ENCODE results near the gene CD44. TPM values are rescaled to one million over a fixed set of nuclear protein-coding genes. Genes with fewer than 3 reads are reported as not detected.

The CD44 gene
- total and polyA plus RNA-seq, 10 of the 15 experiments (the other 5 are each of a cell fraction or from before 2014, with no cell fraction given): 57.1 to 293 (median 120) TPM

DNA sequence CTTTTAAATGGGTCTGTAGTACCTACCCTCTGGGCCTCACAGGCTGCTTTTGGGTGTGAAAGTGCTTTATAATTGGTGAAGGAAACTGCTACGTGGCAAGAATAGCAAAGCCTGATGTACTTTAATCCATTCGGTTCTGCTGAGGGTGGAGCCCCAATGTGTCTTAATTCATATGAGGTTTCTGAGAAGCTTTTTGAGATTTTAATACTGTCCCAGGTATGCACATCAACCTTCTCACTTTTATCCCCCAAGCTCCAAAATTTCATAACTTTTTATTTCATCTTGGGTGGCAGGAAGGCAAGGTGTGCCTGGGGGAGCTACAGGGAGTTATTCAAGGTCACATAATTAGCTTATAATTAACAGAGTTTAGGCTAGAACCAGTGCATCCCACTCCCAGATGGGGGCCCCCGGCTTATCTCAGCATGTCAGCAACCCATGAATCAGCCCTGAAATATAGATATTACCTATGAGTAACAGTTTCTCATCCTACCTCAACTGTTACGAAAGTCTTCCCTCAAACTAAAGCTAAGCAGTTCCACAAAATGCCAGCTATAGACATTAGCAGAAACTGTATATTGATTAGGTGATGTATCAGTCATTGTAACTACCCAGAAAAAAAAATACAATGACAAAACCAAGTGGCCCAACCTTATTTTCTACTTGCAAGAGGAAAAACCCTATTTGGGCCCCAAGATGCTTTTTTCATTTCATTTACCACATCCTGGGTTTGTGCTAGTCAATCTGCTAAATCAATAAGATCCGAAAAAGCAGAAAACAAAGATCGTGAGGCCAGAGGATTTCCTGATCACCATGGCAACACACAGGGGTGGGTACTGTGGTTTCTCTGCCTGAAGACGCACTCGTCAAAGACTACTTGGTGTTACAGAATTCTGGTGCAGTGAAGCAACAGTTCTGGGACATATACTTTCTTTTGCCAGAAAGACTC lies 26.7 kb downstream of the CD44 start (continued):
- TF ChIP-seq, protein P1, sequence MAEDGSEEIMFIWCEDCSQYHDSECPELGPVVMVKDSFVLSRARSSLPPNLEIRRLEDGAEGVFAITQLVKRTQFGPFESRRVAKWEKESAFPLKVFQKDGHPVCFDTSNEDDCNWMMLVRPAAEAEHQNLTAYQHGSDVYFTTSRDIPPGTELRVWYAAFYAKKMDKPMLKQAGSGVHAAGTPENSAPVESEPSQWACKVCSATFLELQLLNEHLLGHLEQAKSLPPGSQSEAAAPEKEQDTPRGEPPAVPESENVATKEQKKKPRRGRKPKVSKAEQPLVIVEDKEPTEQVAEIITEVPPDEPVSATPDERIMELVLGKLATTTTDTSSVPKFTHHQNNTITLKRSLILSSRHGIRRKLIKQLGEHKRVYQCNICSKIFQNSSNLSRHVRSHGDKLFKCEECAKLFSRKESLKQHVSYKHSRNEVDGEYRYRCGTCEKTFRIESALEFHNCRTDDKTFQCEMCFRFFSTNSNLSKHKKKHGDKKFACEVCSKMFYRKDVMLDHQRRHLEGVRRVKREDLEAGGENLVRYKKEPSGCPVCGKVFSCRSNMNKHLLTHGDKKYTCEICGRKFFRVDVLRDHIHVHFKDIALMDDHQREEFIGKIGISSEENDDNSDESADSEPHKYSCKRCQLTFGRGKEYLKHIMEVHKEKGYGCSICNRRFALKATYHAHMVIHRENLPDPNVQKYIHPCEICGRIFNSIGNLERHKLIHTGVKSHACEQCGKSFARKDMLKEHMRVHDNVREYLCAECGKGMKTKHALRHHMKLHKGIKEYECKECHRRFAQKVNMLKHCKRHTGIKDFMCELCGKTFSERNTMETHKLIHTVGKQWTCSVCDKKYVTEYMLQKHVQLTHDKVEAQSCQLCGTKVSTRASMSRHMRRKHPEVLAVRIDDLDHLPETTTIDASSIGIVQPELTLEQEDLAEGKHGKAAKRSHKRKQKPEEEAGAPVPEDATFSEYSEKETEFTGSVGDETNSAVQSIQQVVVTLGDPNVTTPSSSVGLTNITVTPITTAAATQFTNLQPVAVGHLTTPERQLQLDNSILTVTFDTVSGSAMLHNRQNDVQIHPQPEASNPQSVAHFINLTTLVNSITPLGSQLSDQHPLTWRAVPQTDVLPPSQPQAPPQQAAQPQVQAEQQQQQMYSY (CRISPR knock-in tag; IDR thresholded peaks at IDR 0.05): no peak
- TF ChIP-seq PML (IDR thresholded peaks at IDR 0.05; ENCODE audit: low read length): no peak; the same call in 1 of the 2 replicates
- no peak for TF ChIP-seq TARDBP (IDR thresholded peaks at IDR 0.05; ENCODE audit: borderline replicate concordance)
- TF ChIP-seq, protein P2, sequence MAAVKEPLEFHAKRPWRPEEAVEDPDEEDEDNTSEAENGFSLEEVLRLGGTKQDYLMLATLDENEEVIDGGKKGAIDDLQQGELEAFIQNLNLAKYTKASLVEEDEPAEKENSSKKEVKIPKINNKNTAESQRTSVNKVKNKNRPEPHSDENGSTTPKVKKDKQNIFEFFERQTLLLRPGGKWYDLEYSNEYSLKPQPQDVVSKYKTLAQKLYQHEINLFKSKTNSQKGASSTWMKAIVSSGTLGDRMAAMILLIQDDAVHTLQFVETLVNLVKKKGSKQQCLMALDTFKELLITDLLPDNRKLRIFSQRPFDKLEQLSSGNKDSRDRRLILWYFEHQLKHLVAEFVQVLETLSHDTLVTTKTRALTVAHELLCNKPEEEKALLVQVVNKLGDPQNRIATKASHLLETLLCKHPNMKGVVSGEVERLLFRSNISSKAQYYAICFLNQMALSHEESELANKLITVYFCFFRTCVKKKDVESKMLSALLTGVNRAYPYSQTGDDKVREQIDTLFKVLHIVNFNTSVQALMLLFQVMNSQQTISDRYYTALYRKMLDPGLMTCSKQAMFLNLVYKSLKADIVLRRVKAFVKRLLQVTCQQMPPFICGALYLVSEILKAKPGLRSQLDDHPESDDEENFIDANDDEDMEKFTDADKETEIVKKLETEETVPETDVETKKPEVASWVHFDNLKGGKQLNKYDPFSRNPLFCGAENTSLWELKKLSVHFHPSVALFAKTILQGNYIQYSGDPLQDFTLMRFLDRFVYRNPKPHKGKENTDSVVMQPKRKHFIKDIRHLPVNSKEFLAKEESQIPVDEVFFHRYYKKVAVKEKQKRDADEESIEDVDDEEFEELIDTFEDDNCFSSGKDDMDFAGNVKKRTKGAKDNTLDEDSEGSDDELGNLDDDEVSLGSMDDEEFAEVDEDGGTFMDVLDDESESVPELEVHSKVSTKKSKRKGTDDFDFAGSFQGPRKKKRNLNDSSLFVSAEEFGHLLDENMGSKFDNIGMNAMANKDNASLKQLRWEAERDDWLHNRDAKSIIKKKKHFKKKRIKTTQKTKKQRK (IDR thresholded peaks at IDR 0.05; ENCODE audit: low read depth, low read length): no peak
- no peak for TF ChIP-seq ESRRA (IDR thresholded peaks at IDR 0.05; ENCODE audit: low read length)
- TF ChIP-seq HDAC2 (IDR thresholded peaks at IDR 0.05): no peak
- TF ChIP-seq KAT2A (conservative IDR thresholded peaks at IDR 0.05; ENCODE audit: control insufficient read depth, low read depth, low read length): no peak
- TF ChIP-seq FOS (IDR thresholded peaks at IDR 0.05; ENCODE audit: borderline replicate concordance, extremely low read depth, insufficient read length): no peak
- TF ChIP-seq NR2C1 (IDR thresholded peaks at IDR 0.05): no peak
- no peak for TF ChIP-seq EGR1 (IDR thresholded peaks at IDR 0.05; ENCODE audit: borderline replicate concordance in 1 of 2, low read depth in 2 of 2, low read length in 2 of 2)
- no peak for TF ChIP-seq ZBED1 (IDR thresholded peaks at IDR 0.05; ENCODE audit: borderline replicate concordance)
- no peak for TF ChIP-seq ZNF24 (IDR thresholded peaks at IDR 0.05)
- TF ChIP-seq ASH2L (IDR thresholded peaks at IDR 0.05; ENCODE audit: borderline replicate concordance, low read depth): peak; percentile 84; the same call in 1 of the 2 replicates
- no peak for TF ChIP-seq YY1 (IDR thresholded peaks at IDR 0.05; ENCODE audit: low read depth, low read length)
- no peak for TF ChIP-seq RFX5 (IDR thresholded peaks at IDR 0.05; ENCODE audit: low read depth, low read length)
- 0 out of 2 replicates have a peak, but pooled peaks have one; percentile 38 for TF ChIP-seq TAF1 (IDR thresholded peaks at IDR 0.05; ENCODE audit: borderline replicate concordance, low read depth, low read length)
- peak; percentile 39; the same call in 1 of the 2 replicates for TF ChIP-seq CREM (IDR thresholded peaks at IDR 0.05; ENCODE audit: low read depth)
- TF ChIP-seq, protein P3, sequence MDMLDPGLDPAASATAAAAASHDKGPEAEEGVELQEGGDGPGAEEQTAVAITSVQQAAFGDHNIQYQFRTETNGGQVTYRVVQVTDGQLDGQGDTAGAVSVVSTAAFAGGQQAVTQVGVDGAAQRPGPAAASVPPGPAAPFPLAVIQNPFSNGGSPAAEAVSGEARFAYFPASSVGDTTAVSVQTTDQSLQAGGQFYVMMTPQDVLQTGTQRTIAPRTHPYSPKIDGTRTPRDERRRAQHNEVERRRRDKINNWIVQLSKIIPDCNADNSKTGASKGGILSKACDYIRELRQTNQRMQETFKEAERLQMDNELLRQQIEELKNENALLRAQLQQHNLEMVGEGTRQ (IDR thresholded peaks at IDR 0.05; ENCODE audit: borderline replicate concordance, low read depth, low read length): no peak
- TF ChIP-seq, protein P4, sequence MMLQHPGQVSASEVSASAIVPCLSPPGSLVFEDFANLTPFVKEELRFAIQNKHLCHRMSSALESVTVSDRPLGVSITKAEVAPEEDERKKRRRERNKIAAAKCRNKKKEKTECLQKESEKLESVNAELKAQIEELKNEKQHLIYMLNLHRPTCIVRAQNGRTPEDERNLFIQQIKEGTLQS (IDR thresholded peaks at IDR 0.05; ENCODE audit: borderline replicate concordance, extremely low read depth, low read depth, low read length): no peak
- no peak for TF ChIP-seq RELA (IDR thresholded peaks at IDR 0.05; ENCODE audit: borderline replicate concordance, partially characterized antibody)
- TF ChIP-seq ETV6 (conservative IDR thresholded peaks at IDR 0.05 in 1 of 2, IDR thresholded peaks at IDR 0.05 in 1 of 2; ENCODE audit: borderline replicate concordance in 1 of 2, low read depth in 1 of 2): peak in 1 of 2 experiments; percentile 27; a peak in 1 of 4 replicates
- no peak for TF ChIP-seq CHD4 (IDR thresholded peaks at IDR 0.05)

Measured in GM12878 (cell line).